ENCODE results near the gene NID2.

Gene NID2

DNA sequence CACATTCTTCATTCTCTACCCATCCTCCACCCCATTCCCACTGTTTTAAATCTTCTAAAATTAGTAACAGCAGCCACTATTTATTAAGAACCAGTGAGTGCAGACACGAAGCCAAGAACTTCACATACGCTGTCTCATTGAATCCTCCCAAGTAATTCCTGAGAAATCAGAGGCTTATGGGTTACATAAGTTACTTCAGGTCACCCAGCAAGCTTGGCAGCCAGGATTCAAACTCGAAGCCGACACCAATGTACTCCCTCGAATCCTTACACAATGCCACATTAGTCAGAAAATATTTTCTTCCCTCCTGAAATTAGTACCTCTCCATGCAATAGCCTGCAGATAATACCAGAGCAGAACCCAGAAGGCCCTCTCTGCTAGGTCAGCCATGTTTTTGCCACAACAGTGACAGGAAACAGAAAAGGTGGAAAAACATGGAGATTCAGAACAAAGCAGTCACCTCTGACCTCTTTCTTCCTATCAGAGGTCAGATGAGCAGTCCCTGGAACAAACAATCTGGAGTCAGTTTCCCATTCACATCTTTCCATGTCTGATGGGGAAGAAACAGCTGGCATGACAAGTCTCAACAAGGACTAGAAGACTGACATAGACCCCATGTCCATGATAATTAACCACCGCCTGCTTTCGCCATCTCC lies 16.4 kb downstream of the NID2 start:
- peak; percentile 95 for DNase-seq

- DNase-seq: peak; percentile 94
Measured at GRCh38 chr14:52051871-52052270, 17.0 kb downstream of the NID2 start.

GRCh38 chr14:52051251-52051650 lies 17.6 kb downstream of the NID2 start:
- no peak for DNase-seq

DNA sequence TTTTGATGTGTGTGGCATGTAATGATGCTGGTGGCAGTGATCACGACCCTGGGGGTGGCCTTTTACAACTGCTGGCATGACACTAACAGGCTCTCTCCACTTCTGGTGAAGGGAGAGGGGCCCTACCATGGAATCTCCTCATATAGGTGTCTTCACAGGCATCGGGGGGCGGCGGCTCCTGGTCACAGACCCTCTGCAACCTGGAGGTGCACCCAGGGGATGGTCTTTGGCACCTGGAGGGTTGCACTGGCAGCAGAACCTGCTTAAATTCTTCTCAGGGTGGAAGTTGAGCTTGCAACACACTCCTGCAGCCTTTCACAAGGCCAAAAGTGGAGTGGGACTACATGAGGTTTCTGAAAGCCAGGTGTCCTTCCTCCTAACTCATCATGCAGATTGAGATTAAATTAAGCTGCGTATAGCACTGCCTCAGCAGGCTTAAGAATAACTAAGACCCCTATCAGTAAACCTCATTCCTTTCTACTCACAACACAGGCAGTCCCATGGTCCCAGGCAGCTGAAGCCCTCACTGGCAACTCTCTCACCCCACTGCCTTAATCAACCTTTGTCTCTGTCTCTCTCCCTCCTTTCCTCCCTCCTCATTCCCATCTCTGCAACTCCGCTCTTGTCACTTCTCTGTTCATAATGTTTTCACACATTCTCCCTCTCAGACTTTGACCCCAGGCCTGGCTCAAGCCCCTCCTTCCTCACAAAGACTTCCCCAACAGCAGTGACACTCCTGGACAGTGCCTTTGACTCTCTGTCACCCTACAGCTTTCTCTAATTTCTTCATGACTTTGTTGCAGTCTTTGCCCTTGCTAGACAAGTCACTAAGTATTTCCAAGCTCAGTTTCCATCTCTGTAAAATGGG lies 18.9 kb downstream of the NID2 start:
- no peak for DNase-seq

- no peak for DNase-seq
Measured at GRCh38 chr14:52049271-52049670, 19.6 kb downstream of the NID2 start.

GRCh38 chr14:52048641-52049204 lies 20.1 kb downstream of the NID2 start:
- peak; percentile 60 for DNase-seq

- no peak for DNase-seq
Measured at GRCh38 chr14:52048116-52048515, 20.7 kb downstream of the NID2 start.

DNA sequence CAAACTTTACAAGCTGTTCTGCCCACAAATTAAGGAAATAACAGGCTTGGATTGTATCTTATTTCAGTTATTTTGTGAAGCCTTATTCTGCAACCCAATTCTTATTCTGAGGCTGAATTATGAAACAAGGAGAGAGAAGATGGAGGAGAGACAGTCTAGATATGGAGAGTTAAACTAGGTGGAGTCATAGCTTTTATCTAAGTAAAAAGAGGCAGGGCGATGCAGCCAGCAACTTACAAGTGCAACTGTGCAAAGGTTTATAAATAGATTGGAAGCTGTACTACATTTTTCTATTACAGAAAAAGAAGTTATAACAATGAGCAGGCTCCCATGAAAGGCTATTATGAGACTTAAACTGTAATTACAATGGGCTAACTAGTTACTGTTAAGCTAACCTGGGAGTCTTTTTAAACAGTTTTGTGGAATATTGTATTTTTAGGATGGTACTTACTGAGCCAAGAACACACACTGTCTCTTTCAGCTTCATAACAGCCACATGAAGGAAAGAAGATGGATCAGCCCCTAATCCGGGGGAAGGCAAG lies 22.4 kb downstream of the NID2 start:
- no peak for DNase-seq

GRCh38 chr14:52044791-52045522 lies 23.9 kb downstream of the NID2 start:
- DNase-seq: peak; percentile 94

DNA sequence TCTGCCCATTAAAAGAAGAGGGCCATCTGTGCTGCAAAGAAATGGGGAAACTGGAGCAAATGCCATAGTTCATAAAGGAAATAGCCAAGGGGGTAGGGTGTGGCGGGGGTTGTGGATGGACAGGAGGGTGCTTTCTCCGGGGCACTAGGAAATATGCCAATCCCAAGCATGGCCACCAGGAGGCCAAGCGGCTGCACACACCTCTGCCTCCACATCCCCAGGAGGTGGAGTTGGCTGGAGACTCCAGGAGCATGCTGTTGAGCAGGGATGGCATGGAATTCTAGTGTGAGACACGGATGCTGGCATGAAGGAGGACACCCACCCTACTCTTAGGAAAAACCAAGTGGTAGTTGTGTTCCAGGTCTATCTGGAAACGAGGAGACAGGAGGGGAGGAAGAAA lies 25.2 kb downstream of the NID2 start:
- no peak for DNase-seq

GRCh38 chr14:52042371-52043289 lies 26.2 kb downstream of the NID2 start:
- no peak for DNase-seq

- DNase-seq: no peak
Measured at GRCh38 chr14:52040598-52040997, 28.3 kb downstream of the NID2 start.

GRCh38 chr14:52039124-52039815 lies 29.6 kb downstream of the NID2 start:
- DNase-seq: no peak

GRCh38 chr14:52033101-52033642 lies 35.7 kb downstream of the NID2 start:
- peak; percentile 78 for DNase-seq

GRCh38 chr14:52032204-52032801 lies 36.6 kb downstream of the NID2 start:
- peak; percentile 89 for DNase-seq

GRCh38 chr14:52031781-52032180 lies 37.1 kb downstream of the NID2 start:
- peak; percentile 92 for DNase-seq

DNA sequence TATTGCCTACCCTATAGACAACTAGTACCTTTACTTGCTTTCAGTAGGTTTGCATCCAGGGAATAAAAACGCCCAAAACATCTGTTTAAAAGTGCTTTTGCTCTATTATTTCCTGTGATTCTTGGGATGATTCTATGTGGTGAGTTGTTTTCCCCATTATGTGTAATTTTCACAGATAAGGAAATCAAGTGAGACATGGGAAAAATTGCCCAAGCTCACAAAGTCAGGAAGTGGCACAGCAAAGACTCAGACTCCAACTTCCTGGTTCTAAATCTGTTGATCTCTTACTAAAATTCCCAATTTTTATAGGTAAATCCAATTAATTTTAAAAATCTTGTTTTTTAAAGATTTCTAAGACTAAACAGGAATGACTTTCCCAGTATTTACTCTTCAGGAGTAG lies 39.0 kb downstream of the NID2 start:
- no peak for DNase-seq

GRCh38 chr14:52026901-52027300 lies 42.0 kb downstream of the NID2 start:
- DNase-seq: no peak

- DNase-seq: peak; percentile 66
Measured at GRCh38 chr14:52026017-52026660, 42.7 kb downstream of the NID2 start.

DNA sequence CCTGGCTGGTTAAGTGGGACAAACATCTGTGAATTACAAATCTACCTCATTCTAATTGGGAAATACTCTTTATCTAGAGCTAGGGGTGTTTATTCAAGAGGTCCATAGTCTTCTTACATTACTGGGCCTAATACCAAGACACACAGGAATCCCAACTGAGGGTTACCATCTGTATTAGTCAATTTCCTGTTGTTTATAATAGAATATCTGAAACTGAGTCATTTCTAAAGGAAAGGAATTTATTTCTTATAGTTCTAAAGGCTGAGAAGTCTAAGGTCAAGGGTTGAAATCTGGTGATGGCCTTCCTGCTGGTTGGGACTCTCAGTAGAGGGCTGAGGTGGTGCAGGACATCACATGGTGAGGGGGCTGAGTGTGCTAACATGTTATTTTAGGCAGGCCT lies 43.5 kb downstream of the NID2 start:
- peak; percentile 94 for DNase-seq
